ENCODE measurements around the gene SPI1. TPM values are rescaled to one million over a fixed set of nuclear protein-coding genes. Genes with fewer than 3 reads are reported as not detected.

Gene SPI1
- total RNA-seq, 2 experiments from 2014 or later = 4.9 to 5.9 TPM

DNA sequence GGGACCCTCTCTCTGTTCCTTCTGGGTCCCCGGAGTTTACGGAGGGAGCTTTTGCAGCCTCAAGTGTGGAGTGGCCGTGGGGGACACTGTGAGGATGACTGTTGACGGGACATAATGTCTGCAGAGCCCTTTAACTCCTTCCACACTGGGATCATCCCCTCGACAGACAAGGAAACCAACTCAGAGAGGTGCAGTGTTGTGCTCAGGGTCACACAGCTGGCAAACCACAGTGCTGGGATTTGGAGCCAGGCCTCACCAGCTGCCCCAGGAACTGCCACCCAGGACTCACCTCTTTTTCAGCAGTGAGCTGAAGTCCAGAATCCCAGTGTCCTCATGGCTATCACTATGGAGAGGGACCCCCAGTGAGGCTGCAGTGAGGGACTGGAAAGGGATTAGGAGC lies 31.2 kb downstream of the SPI1 start:
- H3K9me3 ChIP-seq (ENCODE audit: control insufficient read depth in 1 of 2, insufficient read depth in 1 of 2, low read length in 2 of 2) = no peaks in the 10 kb centered on the region
- H3K9me3 Mint-ChIP-seq = no peaks in the 10 kb centered on the region
- no peak overlapping the region for H3K4me3 Mint-ChIP-seq
- no peak for ATAC-seq (ENCODE audit: poor library complexity)
- no peak overlapping the region for H3K4me3 ChIP-seq (ENCODE audit: low read length)
- H3K27ac ChIP-seq (ENCODE audit: low read depth in 1 of 2, low read length in 2 of 2) = no peak overlapping the region
- no peaks in the 10 kb centered on the region for H3K36me3 Mint-ChIP-seq (ENCODE audit: low read depth)
- H3K4me1 Mint-ChIP-seq (ENCODE audit: low read depth) = no peaks in the 10 kb centered on the region
- no peaks in the 10 kb centered on the region for H3K4me1 ChIP-seq (ENCODE audit: insufficient read depth, low read length)
- TF ChIP-seq, protein P1, sequence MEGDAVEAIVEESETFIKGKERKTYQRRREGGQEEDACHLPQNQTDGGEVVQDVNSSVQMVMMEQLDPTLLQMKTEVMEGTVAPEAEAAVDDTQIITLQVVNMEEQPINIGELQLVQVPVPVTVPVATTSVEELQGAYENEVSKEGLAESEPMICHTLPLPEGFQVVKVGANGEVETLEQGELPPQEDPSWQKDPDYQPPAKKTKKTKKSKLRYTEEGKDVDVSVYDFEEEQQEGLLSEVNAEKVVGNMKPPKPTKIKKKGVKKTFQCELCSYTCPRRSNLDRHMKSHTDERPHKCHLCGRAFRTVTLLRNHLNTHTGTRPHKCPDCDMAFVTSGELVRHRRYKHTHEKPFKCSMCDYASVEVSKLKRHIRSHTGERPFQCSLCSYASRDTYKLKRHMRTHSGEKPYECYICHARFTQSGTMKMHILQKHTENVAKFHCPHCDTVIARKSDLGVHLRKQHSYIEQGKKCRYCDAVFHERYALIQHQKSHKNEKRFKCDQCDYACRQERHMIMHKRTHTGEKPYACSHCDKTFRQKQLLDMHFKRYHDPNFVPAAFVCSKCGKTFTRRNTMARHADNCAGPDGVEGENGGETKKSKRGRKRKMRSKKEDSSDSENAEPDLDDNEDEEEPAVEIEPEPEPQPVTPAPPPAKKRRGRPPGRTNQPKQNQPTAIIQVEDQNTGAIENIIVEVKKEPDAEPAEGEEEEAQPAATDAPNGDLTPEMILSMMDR (IDR thresholded peaks at IDR 0.05) = no peak
- no peaks in the 10 kb centered on the region for H3K36me3 ChIP-seq (ENCODE audit: insufficient read depth, low read length)
- intact Hi-C loops (cut with DNase I, micrococcal nuclease) = no loop called here
- POLR2A ChIA-PET = no interaction called here
- CTCF ChIA-PET = no interaction called here
- no peaks in the 10 kb centered on the region for H3K27me3 ChIP-seq (ENCODE audit: control insufficient read depth in 1 of 2, insufficient read depth in 2 of 2, low read length in 2 of 2)
- no peaks in the 10 kb centered on the region for H3K27me3 Mint-ChIP-seq
- DNase-seq = no peak
- no peak overlapping the region for H3K27ac Mint-ChIP-seq

- ATAC-seq (ENCODE audit: poor library complexity) (no peak), DNase-seq (no peak)
- CTCF ChIA-PET = no interaction called here
- intact Hi-C loops (cut with DNase I, micrococcal nuclease) = no loop called here
- H3K4me1 ChIP-seq (ENCODE audit: insufficient read depth, low read length) = no peaks in the 10 kb centered on the region
- no peaks in the 10 kb centered on the region for H3K36me3 Mint-ChIP-seq (ENCODE audit: low read depth)
- H3K27me3 Mint-ChIP-seq = no peaks in the 10 kb centered on the region
- H3K27ac Mint-ChIP-seq = no peak overlapping the region
- H3K27me3 ChIP-seq (ENCODE audit: control insufficient read depth in 1 of 2, insufficient read depth in 2 of 2, low read length in 2 of 2) = no peaks in the 10 kb centered on the region
- POLR2A ChIA-PET = no interaction called here
- H3K9me3 Mint-ChIP-seq = no peaks in the 10 kb centered on the region
- H3K4me3 ChIP-seq (ENCODE audit: low read length) = no peak overlapping the region
- no peaks in the 10 kb centered on the region for H3K36me3 ChIP-seq (ENCODE audit: insufficient read depth, low read length)
- no peak overlapping the region for H3K4me3 Mint-ChIP-seq
- no peak overlapping the region for H3K27ac ChIP-seq (ENCODE audit: low read depth in 1 of 2, low read length in 2 of 2)
- H3K4me1 Mint-ChIP-seq (ENCODE audit: low read depth) = no peaks in the 10 kb centered on the region
- TF ChIP-seq, protein P1 (IDR thresholded peaks at IDR 0.05) = no peak
- H3K9me3 ChIP-seq (ENCODE audit: control insufficient read depth in 1 of 2, insufficient read depth in 1 of 2, low read length in 2 of 2) = no peaks in the 10 kb centered on the region
Observed at GRCh38 chr11:47345890-47346563, 32.3 kb downstream of the SPI1 start.

DNA sequence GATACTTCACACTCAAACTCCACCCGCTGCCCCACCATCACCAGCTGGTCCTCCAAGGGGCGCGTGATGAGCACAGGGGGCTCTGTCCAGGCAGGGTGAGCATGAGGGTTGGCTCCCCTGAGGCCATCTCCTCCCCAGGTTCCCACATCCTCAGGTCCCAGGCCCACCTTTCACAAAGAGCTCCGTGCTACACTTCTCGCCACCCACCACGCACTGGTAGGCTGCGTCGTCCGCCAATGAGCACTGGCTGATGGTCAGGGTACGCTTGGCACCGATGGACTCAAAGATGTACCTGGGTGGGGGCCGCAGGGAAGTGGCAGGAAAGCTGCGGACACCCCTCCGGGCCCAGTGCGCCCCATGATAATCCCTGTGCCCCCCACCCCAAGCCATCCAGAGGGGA lies 35.5 kb downstream of the SPI1 start:
- Histone ChIP-seq H3K9me3 (ENCODE audit: control insufficient read depth in 1 of 2, insufficient read depth in 1 of 2, low read length in 2 of 2) (no peaks in the 10 kb centered on the region), H3K27ac (ENCODE audit: low read depth in 1 of 2, low read length in 2 of 2) (no peak overlapping the region), H3K36me3 (ENCODE audit: insufficient read depth, low read length) (no peaks in the 10 kb centered on the region), H3K27me3 (ENCODE audit: control insufficient read depth in 1 of 2, insufficient read depth in 2 of 2, low read length in 2 of 2) (no peaks in the 10 kb centered on the region), H3K4me1 (ENCODE audit: insufficient read depth, low read length) (no peaks in the 10 kb centered on the region), H3K4me3 (ENCODE audit: low read length) (no peak overlapping the region)
- no peak overlapping the region for H3K27ac Mint-ChIP-seq
- CTCF ChIA-PET = no interaction called here
- H3K36me3 Mint-ChIP-seq (ENCODE audit: low read depth) = no peaks in the 10 kb centered on the region
- no peaks in the 10 kb centered on the region for H3K9me3 Mint-ChIP-seq
- intact Hi-C loops (cut with DNase I, micrococcal nuclease) = no loop called here
- POLR2A ChIA-PET = no interaction called here
- no peaks in the 10 kb centered on the region for H3K4me1 Mint-ChIP-seq (ENCODE audit: low read depth)
- H3K27me3 Mint-ChIP-seq = no peaks in the 10 kb centered on the region
- ATAC-seq (ENCODE audit: poor library complexity) (no peak), DNase-seq (no peak)
- TF ChIP-seq, protein P1 (IDR thresholded peaks at IDR 0.05) = no peak
- H3K4me3 Mint-ChIP-seq = no peak overlapping the region

Measured in CD4-positive, alpha-beta T cell (primary cell).